Measurements from ENCODE around the gene TATDN2. TPM values are rescaled to one million over a fixed set of nuclear protein-coding genes. Genes with fewer than 3 reads are reported as not detected.

The TATDN2 gene
- total and polyA plus RNA-seq, 10 donors, result 15.4 to 56.1 (median 36.0) TPM

GRCh38 chr3:10224794-10225665, 23.2 kb upstream of the TATDN2 start:
- intact Hi-C loops (cut with DNase I; ENCODE audit: low total_unique reads), result loop anchor here (10.0 kb wide), 2 partner anchors 60 to 200 kb away; partner anchors contain the start of genes FANCD2 and IRAK2
- Histone ChIP-seq H3K36me3 (peaks cover 0 to 65% (median 7%) of the 10 kb centered on the region in 6 donors), H3K27me3 (replicated peaks in 1 of 7) (no peaks in the 10 kb centered on the region), H3K27ac (peak overlapping the region; percentile 8 to 80 (median 57)), H3K4me1 (peaks cover 34 to 99% (median 69%) of the 10 kb centered on the region in 6 donors), H3K4me3 (peak overlapping the region in 1 of 8 donors; percentile 22), H3K9me3 (no peaks in the 10 kb centered on the region)
- TF ChIP-seq, protein P1, sequence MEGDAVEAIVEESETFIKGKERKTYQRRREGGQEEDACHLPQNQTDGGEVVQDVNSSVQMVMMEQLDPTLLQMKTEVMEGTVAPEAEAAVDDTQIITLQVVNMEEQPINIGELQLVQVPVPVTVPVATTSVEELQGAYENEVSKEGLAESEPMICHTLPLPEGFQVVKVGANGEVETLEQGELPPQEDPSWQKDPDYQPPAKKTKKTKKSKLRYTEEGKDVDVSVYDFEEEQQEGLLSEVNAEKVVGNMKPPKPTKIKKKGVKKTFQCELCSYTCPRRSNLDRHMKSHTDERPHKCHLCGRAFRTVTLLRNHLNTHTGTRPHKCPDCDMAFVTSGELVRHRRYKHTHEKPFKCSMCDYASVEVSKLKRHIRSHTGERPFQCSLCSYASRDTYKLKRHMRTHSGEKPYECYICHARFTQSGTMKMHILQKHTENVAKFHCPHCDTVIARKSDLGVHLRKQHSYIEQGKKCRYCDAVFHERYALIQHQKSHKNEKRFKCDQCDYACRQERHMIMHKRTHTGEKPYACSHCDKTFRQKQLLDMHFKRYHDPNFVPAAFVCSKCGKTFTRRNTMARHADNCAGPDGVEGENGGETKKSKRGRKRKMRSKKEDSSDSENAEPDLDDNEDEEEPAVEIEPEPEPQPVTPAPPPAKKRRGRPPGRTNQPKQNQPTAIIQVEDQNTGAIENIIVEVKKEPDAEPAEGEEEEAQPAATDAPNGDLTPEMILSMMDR (IDR thresholded peaks at IDR 0.05 in 8 of 11, conservative IDR thresholded peaks at IDR 0.05 in 3 of 11), result peak; percentile 64 to 97 (median 84)
- no peak for TF ChIP-seq POLR2A (IDR thresholded peaks at IDR 0.05)
- peak in 1 of 3 donors; percentile 93 for TF ChIP-seq POLR2AphosphoS5 (IDR thresholded peaks at IDR 0.05)
- WGBS, 5 donors, result 26 to 44% (median 33%) methylated on average over 4 of the region's 4 CpGs
- peak; percentile 83 for DNase-seq

- TF ChIP-seq POLR2AphosphoS5 (IDR thresholded peaks at IDR 0.05), result peak in 1 of 3 donors; percentile 15
- TF ChIP-seq, protein P1 (IDR thresholded peaks at IDR 0.05 in 8 of 11, conservative IDR thresholded peaks at IDR 0.05 in 3 of 11), result no peak
- intact Hi-C loops (cut with DNase I; ENCODE audit: low total_unique reads), result loop anchor here (10.0 kb wide), 2 partner anchors 61 to 201 kb away; partner anchors contain the start of genes FANCD2 and IRAK2
- no peak overlapping the region for H3K4me3 ChIP-seq
- H3K27ac ChIP-seq, result peak overlapping the region in 3 of 8 donors; percentile 67 to 80 (median 77)
- H3K4me1 ChIP-seq, result peaks cover 28 to 90% (median 58%) of the 10 kb centered on the region in 6 donors
- H3K27me3 ChIP-seq (replicated peaks in 1 of 7), result no peaks in the 10 kb centered on the region
- DNase-seq, result no peak
- WGBS, 5 donors, result 65 to 94% (median 76%) methylated on average over 10 of the region's 10 CpGs
- H3K9me3 ChIP-seq, result no peaks in the 10 kb centered on the region
- H3K36me3 ChIP-seq, result peaks cover 0 to 65% (median 7%) of the 10 kb centered on the region in 6 donors
Observed at GRCh38 chr3:10226293-10226692, 22.0 kb upstream of the TATDN2 start.

GRCh38 chr3:10228248-10228950, 19.9 kb upstream of the TATDN2 start:
- peaks cover 24 to 82% (median 51%) of the 10 kb centered on the region in 6 donors for H3K4me1 ChIP-seq
- intact Hi-C loops (cut with DNase I; ENCODE audit: low total_unique reads), result loop anchor here (10.0 kb wide), 2 partner anchors 64 to 204 kb away; partner anchors contain the start of genes FANCD2 and IRAK2
- H3K9me3 ChIP-seq, result no peaks in the 10 kb centered on the region
- H3K27ac ChIP-seq, result peak overlapping the region in 7 of 8 donors; percentile 61 to 80 (median 70)
- TF ChIP-seq, protein P1 (IDR thresholded peaks at IDR 0.05 in 8 of 11, conservative IDR thresholded peaks at IDR 0.05 in 3 of 11), result no peak
- peak in 1 of 3 donors; percentile 72 for TF ChIP-seq POLR2AphosphoS5 (IDR thresholded peaks at IDR 0.05)
- H3K27me3 ChIP-seq (replicated peaks in 1 of 7), result no peaks in the 10 kb centered on the region
- no peak for DNase-seq
- no peak overlapping the region for H3K4me3 ChIP-seq
- peaks cover 0 to 50% (median 1%) of the 10 kb centered on the region in 6 donors for H3K36me3 ChIP-seq
- WGBS, 5 donors, result 31 to 46% (median 40%) methylated on average over 4 of the region's 4 CpGs

Data from spleen (tissue), 11 donors.